GM19043 (cell line): Measurements from ENCODE around the gene GIMAP8.
"Not testable (repeated sequence)": the region's sequence is repeated elsewhere in the genome, so short reads cannot be mapped to it uniquely, and the experiment has no call there.

Experiments used
- ATAC-seq: cut with Tn5 transposase; IDR thresholded peaks from one replicate; pipeline ENCODE4 v1.9.1; 2021; ENCODE audit warnings: low read depth; ENCODE audit not compliant: unreplicated experiment

Gene GIMAP8

GRCh38 chr7:150434240-150434639 lies 16.2 kb upstream of the GIMAP8 start:
- no peak for ATAC-seq

- ATAC-seq: no peak
Measured at GRCh38 chr7:150435047-150435389, 15.4 kb upstream of the GIMAP8 start.

GRCh38 chr7:150435390-150436073 lies 14.9 kb upstream of the GIMAP8 start:
- peak; percentile 81 for ATAC-seq

- ATAC-seq: no peak
Measured at GRCh38 chr7:150439967-150440366, 10.5 kb upstream of the GIMAP8 start.

- no peak for ATAC-seq
Measured at GRCh38 chr7:150441524-150441923, 8.9 kb upstream of the GIMAP8 start.

GRCh38 chr7:150442811-150443210 lies 7.6 kb upstream of the GIMAP8 start:
- ATAC-seq: no peak

- no peak for ATAC-seq
Measured at GRCh38 chr7:150443793-150444540, 6.5 kb upstream of the GIMAP8 start.

- no peak for ATAC-seq
Measured at GRCh38 chr7:150444674-150445365, 5.6 kb upstream of the GIMAP8 start.

GRCh38 chr7:150446288-150446938 lies 4.0 kb upstream of the GIMAP8 start:
- ATAC-seq: no peak

- ATAC-seq: peak; percentile 10
Measured at GRCh38 chr7:150447966-150448788, 2.3 kb upstream of the GIMAP8 start.

GRCh38 chr7:150448789-150449147 lies 1.7 kb upstream of the GIMAP8 start:
- ATAC-seq: peak; percentile 44

- no peak for ATAC-seq
Measured at GRCh38 chr7:150449206-150449952, 1.1 kb upstream of the GIMAP8 start.

GRCh38 chr7:150451097-150451793 lies 815 bp downstream of the GIMAP8 start:
- ATAC-seq: peak; percentile 37

GRCh38 chr7:150451833-150452461 lies 1.5 kb downstream of the GIMAP8 start:
- ATAC-seq: no peak

- no peak for ATAC-seq
Measured at GRCh38 chr7:150453181-150453580, 2.8 kb downstream of the GIMAP8 start.

GRCh38 chr7:150453892-150454291 lies 3.5 kb downstream of the GIMAP8 start:
- ATAC-seq: no peak

GRCh38 chr7:150457064-150457463 lies 6.6 kb downstream of the GIMAP8 start:
- ATAC-seq: not testable (repeated sequence)

- ATAC-seq: no peak
Measured at GRCh38 chr7:150458235-150458634, 7.8 kb downstream of the GIMAP8 start.

- ATAC-seq: no peak
Measured at GRCh38 chr7:150458756-150459155, 8.3 kb downstream of the GIMAP8 start.
